CD4-positive, alpha-beta T cell treated with Interleukin-6 at 100 ng/mL for 8 hours (primary cell): ENCODE measurements around the gene NR1D2.
"Not testable (repeated sequence)": the region's sequence is repeated elsewhere in the genome, so short reads cannot be mapped to it uniquely, and the experiment has no call there.

Source experiments
- DNase-seq: peaks from one replicate; pipeline ENCODE4 v3.0.0-alpha.2; 2020; ENCODE audit warnings: mixed read lengths, low spot score

Gene NR1D2

DNA sequence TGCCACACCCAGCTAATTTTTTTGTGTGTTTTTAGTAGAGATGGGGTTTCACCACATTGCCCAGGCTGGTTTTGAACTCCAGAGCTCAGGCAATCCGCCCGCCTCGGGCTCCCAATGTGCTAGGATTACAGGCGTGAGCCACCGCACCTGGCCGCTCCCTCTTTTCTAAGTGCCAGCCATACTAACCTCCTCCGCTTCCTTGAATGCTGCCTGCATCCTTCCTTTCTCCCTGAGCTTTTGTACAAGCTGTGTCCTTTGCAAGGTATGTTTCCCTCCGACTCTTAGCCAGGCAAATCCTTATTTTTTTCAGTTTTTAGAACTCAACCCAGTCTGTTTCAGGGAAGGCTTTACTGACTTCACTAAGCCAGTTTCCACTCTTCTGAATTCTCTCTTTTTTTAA, 60.6 kb downstream of the NR1D2 start:
- no peak for DNase-seq

DNA sequence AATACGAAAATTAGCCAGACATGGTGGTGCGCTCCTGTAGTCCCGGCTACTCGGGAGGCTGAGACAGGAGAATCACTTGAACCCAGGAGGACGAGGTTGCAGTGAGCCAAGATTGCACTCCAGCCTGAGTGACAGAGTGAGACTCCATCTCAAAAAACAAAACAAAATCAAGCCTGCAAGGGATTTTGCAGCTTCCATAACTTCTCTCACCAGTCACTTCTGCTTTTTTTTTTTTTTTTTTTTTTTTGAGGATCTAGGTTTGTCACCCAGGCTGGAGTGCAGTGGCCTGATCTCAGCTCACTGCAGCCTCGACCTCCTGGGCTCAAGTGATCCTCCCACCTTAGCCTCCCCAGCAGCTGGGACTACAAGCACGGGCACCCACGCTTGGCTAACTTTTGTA, 65.7 kb downstream of the NR1D2 start:
- not testable (repeated sequence) for DNase-seq

DNA sequence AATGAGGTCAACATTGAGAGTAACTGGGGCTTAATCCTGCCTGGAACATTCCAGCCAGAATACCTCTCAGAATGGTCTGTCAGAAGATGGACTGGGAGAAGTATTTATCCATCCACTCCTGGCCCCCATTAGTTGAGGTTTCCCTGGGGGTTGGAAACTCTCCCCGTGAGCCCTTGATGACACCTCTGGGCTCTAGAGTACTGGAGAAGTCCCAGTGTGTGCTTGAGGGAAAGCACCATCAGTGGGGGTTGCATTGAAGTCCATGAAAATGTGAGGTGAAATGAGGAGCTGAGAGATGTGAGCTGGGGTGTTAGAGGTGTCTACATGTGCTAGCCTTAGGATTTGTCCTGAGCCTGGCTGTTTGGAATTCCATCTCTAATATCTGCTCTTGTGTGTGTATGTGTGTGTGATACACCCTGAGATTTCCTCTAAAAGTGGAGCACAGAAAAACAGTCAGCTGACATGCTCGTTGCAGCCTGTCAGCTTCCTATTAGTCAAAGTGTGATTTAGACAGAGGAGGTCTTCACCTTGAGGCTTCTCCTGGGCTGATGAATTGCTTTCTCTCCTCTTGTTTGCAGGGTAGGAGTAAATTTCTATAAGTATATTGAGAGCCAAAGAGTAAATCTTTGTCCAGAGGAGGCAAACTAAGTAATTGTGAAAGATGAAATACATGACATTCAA, 67.6 kb downstream of the NR1D2 start:
- no peak for DNase-seq

DNA sequence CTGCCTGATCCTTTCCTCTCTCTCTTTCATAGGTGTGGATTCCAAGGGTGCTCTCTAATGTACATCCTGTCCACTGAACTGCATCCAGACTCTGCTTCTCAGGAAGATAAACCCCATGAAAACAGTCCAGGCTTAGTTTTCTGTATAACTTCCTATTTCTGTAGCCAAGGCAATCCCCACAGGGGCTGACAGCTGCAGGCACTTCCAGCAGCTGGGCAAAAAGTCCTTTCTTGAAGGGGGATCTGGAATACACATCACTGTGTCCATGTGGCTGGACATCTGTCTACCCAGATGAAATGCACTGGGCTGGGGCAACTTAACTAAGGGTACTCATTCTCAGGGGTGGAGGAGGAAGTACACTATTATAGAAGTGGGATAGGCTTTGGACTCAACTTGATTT, 72.2 kb downstream of the NR1D2 start:
- no peak for DNase-seq

DNA sequence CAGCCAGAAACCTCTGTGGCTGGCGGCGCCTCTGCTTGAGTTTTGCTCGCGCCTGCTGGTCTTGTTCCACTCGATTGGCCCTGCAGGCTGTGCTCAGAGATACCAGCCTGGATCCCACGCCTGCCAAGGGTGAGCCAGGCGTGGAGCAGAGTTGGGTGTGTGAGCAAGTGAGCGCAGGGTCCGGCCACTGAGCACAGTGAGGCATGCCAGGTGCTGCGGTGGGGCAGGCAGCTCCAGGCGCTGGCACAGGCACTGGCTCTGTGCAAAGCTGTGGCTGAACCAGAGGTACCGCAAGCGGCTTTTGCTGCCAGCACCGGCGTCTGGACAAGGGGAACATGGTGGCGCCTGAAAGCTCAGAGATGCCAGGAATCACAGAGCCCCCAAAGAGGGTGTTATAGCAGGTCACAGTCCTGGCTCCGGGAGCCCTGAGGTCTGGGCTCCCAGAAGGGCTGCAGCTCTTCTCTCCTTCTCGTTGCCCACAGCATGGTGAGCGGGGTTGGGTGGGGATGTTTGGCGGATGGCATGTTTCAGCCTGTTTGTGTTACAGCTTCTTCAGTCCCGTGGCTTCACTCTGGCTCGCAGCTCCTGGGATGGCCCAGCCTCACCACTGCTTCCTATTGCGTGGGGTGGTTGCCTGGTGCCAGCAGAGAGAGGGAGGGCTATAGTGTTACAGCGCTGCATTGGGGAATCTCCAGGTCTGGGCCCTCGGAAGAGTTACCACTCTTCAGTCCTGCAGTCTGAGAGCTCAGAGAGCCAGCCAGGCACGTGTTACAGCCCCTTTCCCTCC, 73.9 kb downstream of the NR1D2 start:
- no peak for DNase-seq

DNA sequence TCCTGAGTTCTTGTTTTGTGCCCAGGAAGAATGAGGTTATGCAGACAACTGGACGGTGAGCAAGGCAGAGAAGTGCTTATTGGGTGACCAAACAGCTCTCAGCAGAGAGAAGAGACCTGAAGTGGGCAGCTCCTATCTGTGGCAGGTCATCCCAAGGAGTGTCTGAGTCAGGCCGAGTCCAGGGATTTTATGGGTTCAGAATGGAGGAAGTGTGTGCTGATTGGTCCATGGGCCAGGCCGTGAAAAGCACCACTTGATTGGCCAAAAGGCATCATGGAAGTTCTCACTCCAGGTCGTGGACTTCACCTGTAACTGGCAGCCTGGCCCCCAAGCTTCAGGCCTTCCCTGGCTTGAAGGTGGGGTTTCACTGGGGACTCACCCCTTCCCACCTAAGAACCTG, 74.5 kb downstream of the NR1D2 start:
- no peak for DNase-seq

DNA sequence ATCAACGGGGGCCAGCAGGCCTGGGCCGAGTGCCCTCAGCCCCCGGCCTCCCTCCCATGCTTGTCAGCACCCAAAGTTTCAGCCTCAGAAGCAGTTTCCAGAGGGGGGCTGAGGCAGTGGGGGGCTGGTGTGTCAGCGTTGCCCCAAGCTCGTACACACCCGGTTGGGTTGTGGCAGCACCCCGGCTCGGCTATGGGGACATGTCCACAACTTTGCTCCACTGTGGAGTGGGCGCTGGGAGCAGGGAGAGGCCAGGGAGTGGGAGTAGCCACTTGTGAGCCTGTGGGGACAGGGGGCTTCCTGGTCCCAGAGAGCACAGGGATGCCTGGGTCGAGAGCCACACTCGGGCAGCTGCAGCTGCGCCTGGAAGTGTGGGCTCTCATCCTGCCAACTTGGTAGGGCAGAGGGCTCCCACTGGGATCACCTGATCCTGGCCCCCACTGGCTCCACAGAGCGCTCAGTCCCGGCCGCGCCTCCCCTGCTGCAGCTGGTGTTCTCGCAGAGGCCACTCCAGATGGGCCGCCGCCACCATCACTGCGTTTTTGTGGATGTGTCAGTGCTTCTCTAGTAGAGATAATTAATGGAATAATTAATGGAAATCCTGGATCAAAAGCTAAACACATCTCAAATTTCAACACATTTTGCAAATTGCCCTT, 75.1 kb downstream of the NR1D2 start:
- DNase-seq: no peak

DNA sequence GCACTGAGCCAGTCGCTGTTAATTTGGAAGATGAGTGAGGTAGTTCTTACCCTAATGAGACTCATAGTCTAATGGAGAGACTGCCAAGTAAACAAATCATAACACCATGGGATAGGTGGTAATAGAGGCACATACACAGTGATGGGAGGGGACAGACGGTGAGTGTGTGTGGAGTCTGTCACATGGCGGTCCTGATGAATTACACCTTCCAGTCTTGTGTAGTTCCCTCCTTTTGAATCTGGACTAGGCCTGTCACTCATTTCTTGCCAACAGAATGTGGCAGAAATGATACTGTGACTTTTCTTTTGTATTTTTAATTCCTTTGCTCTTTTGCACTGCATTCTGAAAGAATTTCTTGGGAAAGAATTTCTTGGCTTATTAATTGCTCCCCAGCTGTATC, 78.1 kb downstream of the NR1D2 start:
- DNase-seq: no peak

DNA sequence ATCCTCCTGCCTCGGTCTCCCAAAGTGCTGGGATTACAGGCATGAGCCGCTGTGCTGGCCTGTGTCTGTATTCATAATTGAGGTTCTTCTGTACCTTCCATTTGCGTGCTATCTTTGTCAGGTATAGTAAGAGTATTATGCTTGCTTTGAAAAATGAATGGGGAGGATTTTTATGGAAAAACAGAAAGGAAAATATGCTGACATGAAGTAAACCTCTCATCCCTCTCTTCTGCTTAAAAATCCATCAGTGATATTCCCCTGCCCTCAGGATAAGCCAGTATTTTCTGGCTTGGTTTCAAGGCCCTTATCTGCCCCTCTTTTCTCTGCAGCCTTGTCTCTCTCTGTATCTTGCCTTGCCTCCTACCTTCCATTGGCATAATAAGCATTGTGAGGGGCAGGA, 80.7 kb downstream of the NR1D2 start:
- no peak for DNase-seq

DNA sequence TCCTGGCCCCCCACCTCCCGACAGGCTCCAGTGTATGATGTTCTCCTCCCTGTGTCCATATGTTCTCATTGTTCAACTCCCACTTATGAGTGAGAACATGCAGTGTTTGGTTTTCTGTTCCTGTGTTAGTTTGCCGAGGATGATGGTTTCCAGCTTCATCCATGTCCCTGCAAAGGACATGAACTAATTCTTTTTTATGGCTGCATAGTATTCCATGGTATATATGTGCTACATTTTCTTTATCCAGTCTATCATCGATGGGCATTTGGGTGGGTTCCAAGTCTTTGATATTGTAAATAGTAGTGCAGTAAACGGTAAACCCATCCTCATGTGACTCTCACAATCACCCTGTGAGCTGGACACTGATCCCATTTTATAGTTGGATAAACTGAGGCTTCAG, 81.6 kb downstream of the NR1D2 start:
- not testable (repeated sequence) for DNase-seq

DNA sequence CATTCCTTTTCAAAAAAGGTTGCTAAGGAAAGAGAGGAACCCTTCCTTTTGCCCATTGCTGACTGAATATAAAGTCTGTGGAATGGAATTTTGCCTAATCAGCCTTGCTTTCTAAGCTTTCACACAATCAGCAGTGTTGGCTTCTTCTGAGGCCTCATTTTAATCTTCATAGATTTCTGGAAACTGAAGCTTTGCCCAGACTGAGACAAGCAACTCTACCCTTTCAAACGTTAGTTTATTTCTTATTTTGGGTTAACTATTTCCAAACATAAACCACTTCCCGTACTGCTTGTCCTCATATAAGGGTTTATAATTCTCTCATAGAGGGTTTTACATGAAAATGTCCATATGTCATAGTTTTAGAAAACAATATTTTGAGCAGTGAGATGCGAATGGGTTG, 82.9 kb downstream of the NR1D2 start:
- no peak for DNase-seq
